Right kidney (tissue), 1 donor: ENCODE data around the gene PVR.
"Not testable (repeated sequence)": the region's sequence is repeated elsewhere in the genome, so short reads cannot be mapped to it uniquely, and the experiment has no call there.

Experiments used
- DNase-seq: peaks from one replicate; pipeline ENCODE4 v3.0.0-alpha.2; 2016

Gene PVR

DNA sequence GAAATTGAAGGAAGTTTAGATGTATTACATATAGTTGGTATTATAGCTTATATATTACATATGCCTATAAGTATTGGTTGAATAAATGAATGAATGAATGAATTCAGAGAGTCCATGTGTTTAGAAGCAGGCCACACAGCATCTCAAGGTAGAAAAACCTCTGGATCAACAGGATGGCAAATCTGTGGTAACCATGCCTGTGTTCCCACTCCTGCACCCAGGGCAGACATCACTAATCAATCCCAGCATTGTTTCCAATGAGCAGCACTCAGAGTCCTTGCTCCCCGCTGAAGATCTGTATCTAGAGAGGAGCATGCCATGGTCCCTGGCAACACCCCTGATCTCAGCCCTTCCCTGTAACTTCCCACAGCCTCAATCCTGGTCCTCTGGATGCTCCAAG lies 28.5 kb downstream of the PVR start:
- no peak for DNase-seq

- no peak for DNase-seq
These were observed 29.8 kb downstream of the PVR start for GRCh38 chr19:44673510-44673909.

GRCh38 chr19:44675521-44675920 lies 31.8 kb downstream of the PVR start:
- DNase-seq: peak; percentile 50

GRCh38 chr19:44677019-44677811 lies 33.5 kb downstream of the PVR start:
- no peak for DNase-seq

- no peak for DNase-seq
These were observed 36.8 kb downstream of the PVR start for GRCh38 chr19:44680536-44680935.

GRCh38 chr19:44681992-44682790 lies 38.5 kb downstream of the PVR start:
- no peak for DNase-seq

DNA sequence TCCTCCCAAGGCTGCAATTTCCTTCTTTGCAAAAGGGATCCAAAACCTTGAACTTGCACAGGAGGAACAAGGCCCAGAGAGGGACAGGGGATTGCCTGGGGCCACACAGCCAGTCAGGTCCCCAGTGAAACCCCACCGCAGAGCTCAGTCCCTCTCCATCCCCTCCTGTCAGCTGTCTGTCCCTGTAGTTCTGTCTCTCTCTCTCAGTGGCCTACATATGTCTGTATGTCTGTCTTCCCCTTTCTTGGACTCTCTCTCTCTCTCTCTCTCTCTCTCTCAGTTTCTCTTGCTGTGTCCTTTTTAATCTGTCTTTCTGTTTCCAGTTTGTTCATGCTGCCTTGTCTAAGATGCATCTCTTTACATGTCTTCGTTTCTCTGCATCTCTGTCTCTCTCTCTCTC lies 39.1 kb downstream of the PVR start:
- no peak for DNase-seq

DNA sequence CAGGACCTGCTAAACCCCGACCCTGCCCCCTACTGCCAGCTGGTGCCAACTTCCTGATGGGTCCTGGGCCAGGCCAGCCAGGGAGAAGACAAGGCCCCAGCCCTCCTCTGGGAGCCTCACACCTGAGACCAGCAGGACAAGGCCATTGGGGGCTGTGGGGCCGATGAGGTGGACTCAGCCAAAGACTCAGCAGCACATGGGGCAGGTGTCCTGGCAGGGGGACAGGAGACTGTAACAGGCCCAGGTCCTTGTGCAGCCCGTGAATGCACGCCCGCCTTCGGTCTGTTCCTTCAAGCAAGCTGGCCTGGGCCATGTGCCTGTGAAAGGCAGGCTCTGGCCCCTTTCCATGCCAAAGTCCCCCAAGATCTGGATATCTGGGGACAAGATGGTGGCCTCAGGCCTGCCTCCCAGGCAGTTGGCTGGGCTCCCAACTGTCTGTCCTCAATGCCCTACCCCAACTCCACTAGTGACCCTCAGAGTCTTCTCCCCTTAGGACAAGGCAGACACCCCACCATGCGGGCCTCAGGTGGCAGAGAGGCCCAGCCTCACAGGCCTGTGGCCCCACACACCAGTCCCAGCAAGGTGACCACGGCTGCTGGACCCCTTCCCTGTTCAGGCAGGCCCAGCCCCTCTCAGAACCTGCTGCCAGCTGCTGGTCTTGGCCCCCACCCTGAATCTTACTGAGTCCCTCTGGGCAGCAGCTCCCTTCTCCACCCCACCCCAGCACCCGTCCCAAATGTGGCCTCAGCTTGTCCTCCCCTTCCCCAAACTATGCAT lies 39.9 kb downstream of the PVR start:
- DNase-seq: no peak

- DNase-seq: not testable (repeated sequence)
These were observed 40.7 kb downstream of the PVR start for GRCh38 chr19:44684396-44684795.

DNA sequence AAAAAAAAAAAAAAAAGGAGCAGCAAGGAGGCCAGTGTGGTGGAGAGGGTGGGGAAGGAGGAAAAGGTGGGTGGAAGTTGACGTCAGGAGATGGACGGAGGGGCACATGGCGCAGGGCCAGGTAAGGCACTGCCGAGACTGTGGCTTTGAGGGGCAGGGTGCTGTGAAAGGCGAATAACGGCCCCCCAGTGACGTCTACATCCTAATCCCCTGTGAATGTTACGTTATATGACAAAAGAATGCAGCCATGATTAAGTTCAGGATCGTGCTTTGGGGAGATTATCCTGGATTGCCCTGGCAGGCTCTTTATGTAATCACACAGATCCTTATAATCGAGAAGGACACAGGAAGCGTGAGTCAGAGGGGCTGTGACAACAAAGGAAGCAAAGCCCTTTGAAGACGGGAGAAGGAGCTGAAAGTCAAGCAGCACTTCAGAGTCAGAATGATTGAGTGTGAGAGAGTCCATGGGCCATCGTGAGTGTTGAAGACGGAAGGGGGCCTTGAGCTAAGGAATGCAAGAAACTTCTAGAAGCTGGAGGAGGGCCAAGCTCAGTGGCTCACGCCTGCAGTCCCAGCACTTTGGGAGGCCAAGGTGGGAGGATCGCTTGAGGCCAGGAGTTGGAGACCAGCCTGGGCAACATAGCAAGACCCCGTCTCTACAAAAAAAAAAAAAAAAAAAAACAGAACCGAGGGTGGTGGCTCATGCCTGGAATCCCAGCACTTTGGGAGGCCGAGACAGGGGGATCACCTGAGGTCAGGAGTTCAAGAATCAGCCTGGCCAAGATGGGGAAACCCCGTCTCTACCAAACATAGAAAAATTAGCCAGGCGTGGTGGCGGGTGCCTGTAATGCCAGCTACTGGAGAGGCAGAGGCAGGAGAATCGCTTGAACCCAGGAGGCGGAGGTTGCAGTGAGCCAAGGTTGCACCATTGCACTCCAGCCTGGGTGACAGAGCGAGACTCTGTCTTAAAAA lies 41.5 kb downstream of the PVR start:
- DNase-seq: peak; percentile 26

DNA sequence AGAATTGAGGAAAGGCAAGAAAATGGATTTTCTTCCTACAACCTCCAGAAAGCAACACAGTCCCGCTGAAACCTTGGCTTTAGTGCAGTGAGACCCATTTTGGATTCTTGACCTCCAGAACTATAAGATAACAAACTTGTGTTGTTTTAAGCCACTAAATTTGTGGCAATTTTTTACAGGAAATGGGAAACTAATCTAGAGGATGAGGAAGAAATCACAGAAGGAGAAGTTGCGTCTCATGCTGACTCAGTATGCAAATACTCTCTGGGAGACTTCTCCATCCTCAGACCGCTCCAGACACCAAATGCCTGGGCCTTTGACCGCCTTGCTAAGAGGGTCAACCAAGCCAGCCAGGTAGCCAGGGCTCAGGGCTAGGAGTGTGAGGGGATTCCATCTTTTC lies 42.2 kb downstream of the PVR start:
- no peak for DNase-seq

DNA sequence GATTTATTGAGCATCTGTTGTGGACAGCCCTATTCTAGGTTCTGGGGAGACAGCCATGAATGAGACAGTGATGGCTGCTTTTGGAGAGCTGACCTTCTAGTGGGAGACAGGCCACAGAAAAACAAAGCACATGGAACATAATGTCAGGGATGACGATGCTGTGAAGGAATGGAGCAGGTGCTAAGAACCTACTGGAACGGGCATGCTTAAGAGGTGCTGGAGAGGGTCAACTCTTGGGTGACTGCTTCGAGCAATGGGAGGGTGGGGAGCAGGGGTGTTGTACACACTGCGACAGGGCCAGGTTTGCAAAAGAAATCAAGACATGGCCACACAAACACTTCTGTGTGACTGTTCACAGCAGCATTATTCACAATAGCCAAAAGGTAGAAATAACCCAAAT lies 43.2 kb downstream of the PVR start:
- DNase-seq: no peak

DNA sequence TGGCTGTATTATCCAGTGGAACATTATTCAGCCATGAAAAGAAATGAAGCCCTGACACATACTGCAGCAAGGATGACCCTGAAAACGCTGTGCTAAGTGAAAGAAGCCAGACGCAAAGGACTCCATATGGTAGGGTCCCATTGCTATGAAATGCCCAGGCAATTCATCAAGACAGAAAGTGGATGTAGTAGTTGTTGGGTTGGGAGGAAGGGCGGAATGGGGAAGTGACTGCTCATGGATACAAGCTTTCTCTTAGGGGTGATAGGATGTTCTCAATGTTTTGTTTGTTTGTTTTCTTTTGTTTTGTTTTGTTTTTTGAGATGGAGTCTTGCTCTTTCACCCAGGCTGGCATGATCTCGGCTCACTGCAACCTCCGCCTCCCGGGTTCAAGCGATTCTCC lies 44.2 kb downstream of the PVR start:
- DNase-seq: no peak

DNA sequence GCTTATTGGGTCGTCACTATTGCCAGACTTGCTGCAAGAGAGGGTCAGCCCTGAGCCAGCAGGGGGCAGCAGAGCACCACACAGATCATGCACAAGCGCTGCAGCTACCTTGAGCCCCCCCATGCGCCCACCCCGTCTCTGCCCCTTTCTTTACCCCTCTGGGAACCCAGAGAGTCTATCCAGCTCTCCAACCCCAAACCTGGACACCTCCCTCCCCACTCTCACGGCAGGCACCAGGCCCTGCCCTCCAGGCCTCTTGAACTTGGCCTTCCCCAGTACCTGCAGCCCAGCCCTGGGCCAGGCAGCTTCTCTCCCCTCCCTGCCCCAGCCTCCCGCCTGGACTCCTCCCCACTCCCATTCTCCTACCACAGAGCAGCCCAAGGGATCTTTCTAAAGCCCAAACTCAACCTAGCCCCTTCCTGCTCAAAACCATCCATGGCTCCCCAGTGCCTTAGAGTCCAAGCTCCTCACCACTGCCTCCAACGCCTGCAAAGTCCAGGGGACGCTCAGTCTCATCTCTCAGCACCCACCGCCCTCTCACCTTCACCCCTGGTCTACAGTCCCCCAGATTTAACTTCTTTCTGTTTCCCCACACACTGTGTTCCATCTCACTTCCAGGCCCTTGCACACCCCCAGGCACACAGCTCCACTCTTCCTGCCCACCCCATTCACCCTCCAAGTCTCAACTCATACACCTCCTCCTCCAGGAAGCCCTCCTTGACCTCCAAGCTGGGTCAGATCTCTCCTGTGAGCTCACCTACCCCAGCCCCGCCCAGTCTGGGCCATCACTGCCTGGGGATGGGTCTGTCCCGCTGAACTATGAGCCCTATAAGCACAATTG lies 45.8 kb downstream of the PVR start:
- DNase-seq: peak; percentile 57

GRCh38 chr19:44690131-44690440 lies 46.4 kb downstream of the PVR start:
- no peak for DNase-seq

DNA sequence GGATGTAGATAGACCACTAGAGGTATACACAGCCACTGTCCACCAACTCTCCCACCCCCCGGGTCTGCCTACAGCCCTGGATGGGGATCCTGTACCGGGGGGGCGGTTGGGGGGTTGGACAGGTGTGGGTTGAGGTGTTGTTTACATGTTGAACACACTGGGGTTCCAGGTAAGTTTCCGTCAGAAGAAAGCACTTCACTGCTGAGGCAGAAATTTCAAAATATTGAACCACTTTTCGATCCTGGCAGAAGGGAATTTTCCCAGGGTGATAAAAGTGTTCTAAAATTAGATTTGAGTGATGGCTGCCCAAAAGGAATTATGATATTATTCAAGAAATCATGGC lies 48.6 kb downstream of the PVR start:
- no peak for DNase-seq

GRCh38 chr19:44694184-44694579 lies 50.5 kb downstream of the PVR start:
- DNase-seq: no peak

GRCh38 chr19:44696939-44697669 lies 53.4 kb downstream of the PVR start:
- DNase-seq: no peak

DNA sequence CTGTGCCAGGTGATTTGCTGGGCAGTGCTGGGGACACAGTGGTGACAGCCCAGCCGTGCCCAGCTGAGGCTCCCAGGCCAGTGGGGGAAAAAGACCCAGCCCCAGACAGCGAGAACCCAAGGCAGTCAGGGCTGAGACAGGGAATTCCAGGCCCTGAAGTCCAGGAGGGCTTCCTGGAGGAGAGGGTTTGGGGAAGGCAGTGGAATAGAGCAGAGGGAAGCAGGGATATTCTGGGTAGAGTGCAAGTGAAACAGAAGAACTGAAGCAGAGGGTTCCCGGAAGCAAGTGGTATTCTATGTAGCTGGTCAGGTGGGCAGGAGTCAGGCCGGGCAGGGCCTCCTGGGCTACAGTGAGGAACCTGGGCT lies 53.9 kb downstream of the PVR start:
- no peak for DNase-seq

DNA sequence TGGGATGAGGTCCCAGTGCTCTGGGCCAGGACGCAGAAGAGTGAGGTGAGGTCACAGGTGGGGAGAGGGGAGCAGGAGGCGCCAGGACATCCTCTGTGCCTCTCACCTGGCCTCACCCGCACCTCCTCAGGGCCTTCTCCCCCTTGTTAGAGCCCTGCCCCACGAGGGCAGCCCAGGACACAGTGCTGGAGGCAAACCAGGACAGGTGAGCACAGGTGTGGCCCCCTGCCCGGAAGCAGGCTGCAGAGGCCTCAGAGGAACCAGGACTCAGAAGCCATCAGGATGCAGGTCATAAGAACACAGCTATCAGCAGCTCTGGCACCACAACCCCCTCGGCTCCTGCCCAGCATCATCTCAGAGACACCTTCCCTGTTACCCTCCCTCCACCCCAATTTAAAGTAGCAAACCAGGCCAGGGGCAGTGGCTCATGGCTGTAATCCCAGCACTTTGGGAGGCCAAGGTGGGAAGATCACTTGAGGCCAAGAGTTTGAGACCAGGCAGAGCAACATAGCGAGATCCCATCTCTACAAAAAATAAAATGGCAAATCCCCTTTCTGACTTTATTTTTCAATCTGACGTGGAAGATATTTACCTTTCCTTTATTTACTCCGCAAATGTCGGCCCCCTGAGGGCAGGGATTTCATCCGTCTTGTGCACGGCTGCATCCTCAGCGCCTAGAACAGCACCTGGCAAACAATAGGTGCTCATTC lies 54.9 kb downstream of the PVR start, which contains the start of gene CEACAM16:
Gene CEACAM16, plus strand, starts transcription at position 660 of the 710 bp plus-strand sequence. CDS start 2,306 bp downstream, outside the sequence.
- DNase-seq: no peak
